HG03558 (cell line): ENCODE data around the gene PPP2R5B.
"Not testable (repeated sequence)": the region's sequence is repeated elsewhere in the genome, so short reads cannot be mapped to it uniquely, and the experiment has no call there.

Experiments used
- ATAC-seq: cut with Tn5 transposase; IDR thresholded peaks from one replicate; pipeline ENCODE4 v1.9.1; 2021; ENCODE audit warnings: moderate number of reproducible peaks; ENCODE audit not compliant: unreplicated experiment; ENCODE audit errors: extremely low read depth

The PPP2R5B gene

DNA sequence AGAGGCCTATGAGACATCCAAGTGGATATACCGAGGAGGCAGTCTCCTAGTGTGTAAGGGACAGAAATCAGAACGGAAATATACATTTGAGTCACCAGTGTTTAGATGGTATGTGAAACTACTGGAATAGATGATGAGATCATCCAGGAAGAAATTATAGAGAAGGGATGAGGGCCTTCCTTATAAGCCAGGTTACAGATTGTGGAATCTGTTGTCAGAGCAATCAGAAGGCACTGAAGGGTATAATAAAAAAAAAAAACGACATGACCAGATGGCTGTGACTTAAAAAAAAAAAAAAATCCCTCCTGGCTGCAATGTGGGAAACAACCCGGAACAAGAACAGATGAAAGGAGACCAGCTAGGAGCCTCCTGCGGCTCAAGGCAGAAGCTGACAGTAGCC lies 44.7 kb downstream of the PPP2R5B start:
- no peak for ATAC-seq

DNA sequence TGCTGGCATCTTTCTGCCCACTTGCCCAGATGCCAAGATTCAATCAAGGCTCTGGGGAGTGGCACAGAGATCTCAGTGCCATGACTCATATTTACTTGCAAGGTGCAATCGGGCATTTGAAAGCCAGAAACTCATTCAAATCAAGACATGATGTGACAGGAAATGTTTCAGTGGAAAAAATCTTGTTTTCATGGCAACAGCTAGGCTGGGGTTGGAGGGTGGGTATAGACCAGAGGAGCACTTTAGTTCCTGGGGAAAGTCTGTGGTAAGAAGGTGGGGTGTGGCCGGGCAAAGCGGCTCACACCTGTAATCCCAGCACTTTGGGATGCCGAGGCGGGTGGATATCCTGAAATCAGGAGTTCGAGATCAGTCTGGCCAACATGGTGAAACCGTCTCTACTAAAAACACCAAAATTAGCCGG lies 46.3 kb downstream of the PPP2R5B start:
- no peak for ATAC-seq

- ATAC-seq, result no peak
These were observed 47.1 kb downstream of the PPP2R5B start, which contains the start of gene MAJIN for GRCh38 chr11:64971421-64972233. Gene MAJIN, minus strand, starts transcription at chr11:64972108. Its CDS starts 12,703 bp downstream, at chr11:64959405.

GRCh38 chr11:64974124-64974523 lies 49.6 kb downstream of the PPP2R5B start:
- no peak for ATAC-seq

GRCh38 chr11:64976651-64977050 lies 52.2 kb downstream of the PPP2R5B start:
- ATAC-seq, result no peak

DNA sequence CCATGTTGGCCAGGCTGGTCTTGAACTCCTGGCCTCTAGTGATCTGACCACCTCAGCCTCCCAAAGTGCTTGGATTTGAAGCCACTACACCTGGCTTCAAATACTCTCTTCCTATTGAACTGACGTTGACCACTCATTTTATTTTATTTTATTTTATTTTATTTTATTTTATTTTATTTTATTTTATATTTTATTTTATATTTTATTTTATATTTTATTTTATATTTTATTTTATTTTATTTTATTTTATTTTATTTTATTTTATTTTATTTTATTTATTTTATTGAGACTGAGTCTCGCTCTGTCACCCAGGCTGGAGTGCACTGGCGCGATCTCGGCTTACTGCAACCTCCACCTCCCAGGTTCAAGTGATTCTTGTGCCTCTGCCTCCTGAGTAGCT lies 58.9 kb downstream of the PPP2R5B start:
- not testable (repeated sequence) for ATAC-seq
